Testis (tissue), 2 donors: ENCODE measurements around the gene IL17REL.

Experiments used
- POLR2A ChIP-seq: fragments of 450-650 bp; IDR thresholded peaks from one replicate; pipeline ENCODE4 v1.6.1; 2017; ENCODE audit warnings: antibody characterized with exemption, mild to moderate bottlenecking, moderate library complexity
- TF ChIP-seq, protein P1 (sequence below), 3 experiments: fragments of 450-650 bp in 2 of 3; fragments of 200-600 bp in 1 of 3; sonication (generic) in 1 of 3; IDR thresholded peaks; one replicate each; pipeline ENCODE4 v1.5.1; 2016 to 2019; ENCODE audit warnings: antibody characterized with exemption in 3 of 3, mild to moderate bottlenecking in 2 of 3, moderate library complexity in 1 of 3

DNA sequence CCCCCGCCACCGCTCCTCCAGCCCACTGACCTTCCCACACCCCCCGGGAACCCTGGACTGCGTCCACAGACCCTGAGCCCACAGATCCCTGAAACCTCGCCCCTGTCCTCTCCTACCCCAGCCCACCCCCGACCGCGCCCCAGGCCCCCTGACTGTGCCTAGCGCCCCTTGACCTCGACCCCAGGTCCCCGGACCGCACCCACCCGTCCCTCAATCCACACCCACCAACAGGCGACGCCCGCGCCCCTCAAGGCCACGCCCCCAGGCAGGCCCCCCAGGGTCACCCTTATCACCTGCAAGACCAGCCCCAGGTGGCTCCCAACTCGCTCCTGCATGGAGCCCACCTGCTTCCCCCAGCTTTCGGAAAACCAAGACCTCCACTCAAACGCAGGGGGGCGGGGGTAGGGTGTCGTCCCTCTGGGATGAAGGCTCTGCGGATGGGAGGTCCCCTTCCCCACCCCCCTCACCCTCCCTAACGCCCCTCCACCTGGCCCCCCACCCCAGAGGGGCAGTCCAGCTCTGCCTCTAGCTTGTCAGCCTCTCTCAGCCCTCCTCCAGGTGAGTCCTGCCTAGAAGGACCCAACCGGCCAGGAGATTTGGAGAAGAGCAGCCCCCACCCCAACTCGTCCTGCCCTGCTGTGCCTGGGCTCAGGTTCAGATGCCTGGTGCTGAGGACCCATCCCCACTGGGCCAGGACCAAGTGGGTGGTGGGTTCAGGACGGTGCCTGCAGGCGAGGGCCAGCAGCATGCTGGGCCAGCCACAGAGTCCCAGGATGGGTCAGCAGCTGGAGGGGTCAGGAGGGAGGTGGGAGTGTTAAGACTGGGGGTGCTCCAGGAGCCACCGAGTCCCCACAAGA is 3.1 kb upstream of the IL17REL start:
- no peak for TF ChIP-seq POLR2A
- TF ChIP-seq, protein P1, sequence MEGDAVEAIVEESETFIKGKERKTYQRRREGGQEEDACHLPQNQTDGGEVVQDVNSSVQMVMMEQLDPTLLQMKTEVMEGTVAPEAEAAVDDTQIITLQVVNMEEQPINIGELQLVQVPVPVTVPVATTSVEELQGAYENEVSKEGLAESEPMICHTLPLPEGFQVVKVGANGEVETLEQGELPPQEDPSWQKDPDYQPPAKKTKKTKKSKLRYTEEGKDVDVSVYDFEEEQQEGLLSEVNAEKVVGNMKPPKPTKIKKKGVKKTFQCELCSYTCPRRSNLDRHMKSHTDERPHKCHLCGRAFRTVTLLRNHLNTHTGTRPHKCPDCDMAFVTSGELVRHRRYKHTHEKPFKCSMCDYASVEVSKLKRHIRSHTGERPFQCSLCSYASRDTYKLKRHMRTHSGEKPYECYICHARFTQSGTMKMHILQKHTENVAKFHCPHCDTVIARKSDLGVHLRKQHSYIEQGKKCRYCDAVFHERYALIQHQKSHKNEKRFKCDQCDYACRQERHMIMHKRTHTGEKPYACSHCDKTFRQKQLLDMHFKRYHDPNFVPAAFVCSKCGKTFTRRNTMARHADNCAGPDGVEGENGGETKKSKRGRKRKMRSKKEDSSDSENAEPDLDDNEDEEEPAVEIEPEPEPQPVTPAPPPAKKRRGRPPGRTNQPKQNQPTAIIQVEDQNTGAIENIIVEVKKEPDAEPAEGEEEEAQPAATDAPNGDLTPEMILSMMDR (IDR thresholded peaks at IDR 0.05) = no peak
